Measurements from ENCODE around the gene OR1L8. TPM values are rescaled to one million over a fixed set of nuclear protein-coding genes. Genes with fewer than 3 reads are reported as not detected.

Gene OR1L8
- total and polyA plus RNA-seq, 9 of the 15 experiments (the other 6 are each of a cell fraction or from before 2014, with no cell fraction given): 0.03 to 0.06 (median 0.06) TPM; not detected in 6

- Histone ChIP-seq H3K27ac (ENCODE audit: extremely low read depth, low read depth, low read length) (no peak within 1 kb of the TSS), H3K79me2 (ENCODE audit: control insufficient read depth, insufficient read depth, low read length) (no peaks in the 10 kb centered on the region), H3K4me3 (no peak within 1 kb of the TSS), H3K27me3 (ENCODE audit: control insufficient read depth in 2 of 2, insufficient read depth in 2 of 2, low read length in 2 of 2) (peaks cover 5 to 19% of the 10 kb centered on the region in 2 experiments; a peak in 4 of 5 replicates), H3K4me2 (ENCODE audit: insufficient read depth, low read length) (no peak within 1 kb of the TSS), H3K9me3 (replicated peaks; ENCODE audit: control insufficient read depth, insufficient read depth, low read depth, low read length) (no peaks in the 10 kb centered on the region), H3K9ac (ENCODE audit: insufficient read depth in 1 of 2, low read depth in 2 of 2, low read length in 2 of 2) (no peak within 1 kb of the TSS), H3K4me1 (replicated peaks in 1 of 2; ENCODE audit: control insufficient read depth in 2 of 2, insufficient read depth in 2 of 2, low read length in 2 of 2) (no peaks in the 10 kb centered on the region), H2AFZ (ENCODE audit: low read depth, low read length) (no peak within 1 kb of the TSS), H4K20me1 (replicated peaks; ENCODE audit: control insufficient read depth, insufficient read depth, low read length) (no peaks in the 10 kb centered on the region), H3K36me3 (ENCODE audit: control insufficient read depth, insufficient read depth, low read length) (no peaks in the 10 kb centered on the region), H3K9me1 (ENCODE audit: control insufficient read depth, insufficient read depth, low read length) (no peaks in the 10 kb centered on the region)
- in situ Hi-C loops (cut with MboI): no loop called here
- intact Hi-C loops (cut with micrococcal nuclease): no loop called here
- 0% methylated on average over 4 of the region's 4 CpGs for WGBS (ENCODE audit: insufficient coverage, low coverage, missing lambda C conversion rate)
- CTCF ChIA-PET (ENCODE audit: low intra/inter-chr PET ratio): no interaction called here
- FAIRE-seq: no peak
- no peak for TF ChIP-seq FOXO4 (CRISPR knock-in tag; IDR thresholded peaks at IDR 0.05)
- TF ChIP-seq NFE2L1 (tag; IDR thresholded peaks at IDR 0.05; ENCODE audit: borderline replicate concordance, low read depth): no peak
- no peak for TF ChIP-seq DLX4 (CRISPR knock-in tag; IDR thresholded peaks at IDR 0.05)
- TF ChIP-seq POLR2G (IDR thresholded peaks at IDR 0.05; ENCODE audit: low read depth, low read length): no peak
- TF ChIP-seq ZNF174 (CRISPR knock-in tag; IDR thresholded peaks at IDR 0.05): no peak
- TF ChIP-seq FUS (optimal IDR thresholded peaks at IDR 0.05; ENCODE audit: low read depth, low read length): no peak
- TF ChIP-seq SP1 (CRISPR knock-in tag; IDR thresholded peaks at IDR 0.05): no peak
- no peak for TF ChIP-seq CUX1 (CRISPR knock-in tag; IDR thresholded peaks at IDR 0.05)
- TF ChIP-seq ZBTB43 (CRISPR knock-in tag; IDR thresholded peaks at IDR 0.05): no peak
- ATAC-seq: no peak
- POLR2A ChIA-PET: no interaction called here
- DNase-seq (ENCODE audit: extremely low read depth in 1 of 4, low spot score in 3 of 4): no peak
- no TSS peak for BruUV-seq (replicated peaks)
Observed at GRCh38 chr9:122518841-122519240, 64.3 kb downstream of the OR1L8 start, which contains the start of gene OR1J4. TSS of gene OR1J4 (plus strand) at chr9:122519141. CDS start at chr9:122519141, 0 bp downstream.

Data from K562 (cell line).